K562 (cell line): ENCODE measurements around the gene RNU11. TPM values are rescaled to one million over a fixed set of nuclear protein-coding genes. Genes with fewer than 3 reads are reported as not detected.

Source experiments
- ASH1L ChIP-seq: fragments of 450-650 bp; IDR thresholded peaks from 2 replicates; pipeline ENCODE4 v1.6.1; 2018; ENCODE audit warnings: borderline replicate concordance, mild to moderate bottlenecking, low read depth; ENCODE audit not compliant: partially characterized antibody
- DDX20 ChIP-seq: fragments of 450-650 bp; IDR thresholded peaks from 2 replicates; pipeline ENCODE4 v1.6.1; 2016; ENCODE audit warnings: missing genetic modification characterization, low read depth, mild to moderate bottlenecking, missing compliant biosample characterization, moderate library complexity
- DMBX1 ChIP-seq: fragments of 250-450 bp; sonication (Bioruptor Pico); IDR thresholded peaks from 2 replicates; pipeline ENCODE4 v1.8.0; 2022; ENCODE audit warnings: inconsistent platforms, mild to moderate bottlenecking, moderate library complexity, borderline replicate concordance
- GTF2E2 ChIP-seq: fragments of 200-800 bp; sonication (Bioruptor generic); IDR thresholded peaks from 2 replicates; pipeline ENCODE4 v1.6.1; 2016; ENCODE audit warnings: missing genetic modification characterization, missing compliant biosample characterization
- LEF1 ChIP-seq: fragments of 450-650 bp; IDR thresholded peaks from 2 replicates; pipeline ENCODE4 v1.6.1; 2016; ENCODE audit warnings: mild to moderate bottlenecking
- MED1 ChIP-seq: sonication (generic); formaldehyde crosslinking; IDR thresholded peaks from 2 replicates; pipeline ENCODE4 v1.8.1; 2023; ENCODE audit warnings: missing genetic modification reagents, borderline replicate concordance
- MTA1 ChIP-seq: fragments of 450-650 bp; IDR thresholded peaks from 2 replicates; pipeline ENCODE4 v1.6.1; 2017; ENCODE audit warnings: borderline replicate concordance
- RBM25 ChIP-seq: fragments of 200-400 bp; formaldehyde crosslinking; IDR thresholded peaks from 2 replicates; pipeline ENCODE4 v1.6.1; 2018; ENCODE audit warnings: low read length, low read depth, moderate library complexity; ENCODE audit not compliant: severe bottlenecking
- SLC30A9 ChIP-seq: fragments of 250-450 bp; sonication (Bioruptor Pico); IDR thresholded peaks from 2 replicates; pipeline ENCODE4 v1.8.0; 2022; ENCODE audit warnings: mild to moderate bottlenecking, moderate library complexity
- SRF ChIP-seq, 2 experiments: fragments of 250-450, 450-650 bp in 1 of 2; sonication (Bioruptor Pico) in 1 of 2; sonication (generic) in 1 of 2; formaldehyde crosslinking; IDR thresholded peaks; 2 replicates each; pipeline versions ENCODE4 v1.5.0 to v1.5.1; 2020 to 2022; ENCODE audit warnings: mild to moderate bottlenecking in 1 of 2, missing genetic modification reagents in 1 of 2
- TEAD2 ChIP-seq: fragments of 450-650 bp; IDR thresholded peaks from 2 replicates; pipeline ENCODE4 v1.6.1; 2016; ENCODE audit warnings: missing genetic modification characterization, control low read depth, missing compliant biosample characterization
- TRIM24 ChIP-seq, 2 experiments: fragments of 450-650 bp; IDR thresholded peaks; 2 replicates each; pipeline ENCODE4 v1.6.1; 2016
- ZNF175 ChIP-seq: fragments of 200-800 bp; sonication (Bioruptor generic); IDR thresholded peaks from 2 replicates; pipeline ENCODE4 v1.6.1; 2016; ENCODE audit warnings: low read depth, mild to moderate bottlenecking, missing genetic modification characterization, missing compliant biosample characterization
- ZNF3 ChIP-seq: fragments of 250-450 bp; sonication (Bioruptor Pico); IDR thresholded peaks from 2 replicates; pipeline ENCODE4 v1.5.0; 2021; ENCODE audit warnings: mild to moderate bottlenecking, moderate library complexity
- ZNF57 ChIP-seq: fragments of 450-650 bp; formaldehyde crosslinking; IDR thresholded peaks from 2 replicates; pipeline ENCODE4 v1.4.0; 2020; ENCODE audit warnings: mild to moderate bottlenecking, moderate library complexity
- ZNF764 ChIP-seq: fragments of 250-450 bp; sonication (Bioruptor Pico); IDR thresholded peaks from 2 replicates; pipeline ENCODE4 v1.4.0; 2020; ENCODE audit warnings: low read depth, mild to moderate bottlenecking, moderate library complexity
- polyA plus RNA-seq, 8 experiments: library from polyadenylated mRNA; depleted of rRNA in 4 of 8; stranded (reverse) in 5 of 8; unstranded in 3 of 8; fragments of >200 nt; fragmentation: Nextera tagmentation in 2 of 8; fragmentation: Illumina TruSeq in 1 of 8; extraction: Ambion mirVana in 2 of 8; extraction: Trizol in 1 of 8; gene quantifications; 2 replicates each; pipeline versions ENCODE4 v1.2.1 to v1.2.3, GENCODE V29; 2011 to 2014; ENCODE audit warnings: inconsistent platforms in 1 of 8, missing spikeins in 1 of 8
- total RNA-seq, 7 experiments: library from RNA; depleted of rRNA in 6 of 7; stranded (reverse); fragments of >200 nt in 6 of 7; fragmentation: Illumina TruSeq in 2 of 7; extraction: Trizol in 2 of 7; gene quantifications; 2 replicates each; pipeline versions ENCODE4 v1.2.1 to v1.2.3, GENCODE V29; 2011 to 2021; ENCODE audit warnings: low replicate concordance in 1 of 7
- TF ChIP-seq, protein P1 (sequence below): fragments of 200-800 bp; sonication (Bioruptor generic); IDR thresholded peaks from 2 replicates; pipeline ENCODE4 v1.6.1; 2017; ENCODE audit warnings: missing genetic modification characterization, missing compliant biosample characterization
- TF ChIP-seq, protein P2 (sequence below): sonication (generic); IDR thresholded peaks from 2 replicates; pipeline ENCODE4 v1.6.1; 2016
- TF ChIP-seq, protein P3 (sequence below): IDR thresholded peaks from 2 replicates; pipeline ENCODE4 v1.6.1; 2012; ENCODE audit warnings: low read depth, low read length, improper control_type of control experiment, borderline replicate concordance
- TF ChIP-seq, protein P4 (sequence below): fragments of 250-450 bp; sonication (Bioruptor Pico); IDR thresholded peaks from 2 replicates; pipeline ENCODE4 v1.4.0; 2020
- TF ChIP-seq, protein P5 (sequence below): fragments of 450-650 bp; formaldehyde crosslinking; IDR thresholded peaks from 2 replicates; pipeline ENCODE4 v1.4.0; 2022; ENCODE audit warnings: mild to moderate bottlenecking, moderate library complexity

The RNU11 gene
- total and polyA plus RNA-seq, 9 of the 15 experiments (the other 6 are each of a cell fraction or from before 2014, with no cell fraction given), result not detected

DNA sequence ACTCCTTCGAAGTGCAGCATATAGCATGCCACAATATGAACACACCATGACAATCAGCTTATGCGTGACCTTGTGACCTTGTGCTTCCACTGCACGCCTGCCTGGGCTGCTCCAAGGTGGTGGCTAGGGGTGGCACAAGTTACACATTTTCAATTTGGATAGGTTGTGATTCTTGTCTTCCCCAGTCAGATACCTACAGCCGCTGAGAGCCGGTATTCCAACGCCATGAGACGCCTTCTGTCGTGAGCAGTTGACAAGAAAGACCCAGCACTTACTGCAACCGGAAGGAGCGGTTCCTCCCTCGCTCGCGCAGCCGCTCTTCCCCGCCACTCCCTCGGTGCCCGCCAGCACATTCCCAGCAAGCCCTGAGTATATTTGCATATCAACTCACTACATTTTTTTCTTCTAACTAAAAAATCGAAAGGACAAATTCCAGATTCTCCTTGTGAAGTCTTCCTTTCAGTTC lies 359 bp upstream of the RNU11 start (continued):
- TF ChIP-seq SRF (CRISPR knock-in tag; IDR thresholded peaks at IDR 0.05) (no peak), MTA1 (peak; percentile 4; the same call in 1 of the 2 replicates), TEAD2 (tag) (peak; percentile 65; the same call in 1 of the 2 replicates), ZNF764 (no peak), MED1 (no peak), LEF1 (peak; percentile 25; the same call in 1 of the 2 replicates), DMBX1 (CRISPR knock-in tag) (no peak; the same call in none of the 2 replicates), DDX20 (tag) (peak; percentile 54; the same call in 1 of the 2 replicates), TRIM24 (IDR thresholded peaks at IDR 0.05) (no peak; a peak in 1 of 4 replicates), RBM25 (no peak), ZNF175 (CRISPR knock-in tag) (peak; percentile 24), ZNF3 (CRISPR knock-in tag) (no peak), GTF2E2 (tag) (no peak), ZNF57 (CRISPR knock-in tag) (no peak), SLC30A9 (CRISPR knock-in tag) (no peak), ASH1L (no peak)
- TF ChIP-seq, protein P1, sequence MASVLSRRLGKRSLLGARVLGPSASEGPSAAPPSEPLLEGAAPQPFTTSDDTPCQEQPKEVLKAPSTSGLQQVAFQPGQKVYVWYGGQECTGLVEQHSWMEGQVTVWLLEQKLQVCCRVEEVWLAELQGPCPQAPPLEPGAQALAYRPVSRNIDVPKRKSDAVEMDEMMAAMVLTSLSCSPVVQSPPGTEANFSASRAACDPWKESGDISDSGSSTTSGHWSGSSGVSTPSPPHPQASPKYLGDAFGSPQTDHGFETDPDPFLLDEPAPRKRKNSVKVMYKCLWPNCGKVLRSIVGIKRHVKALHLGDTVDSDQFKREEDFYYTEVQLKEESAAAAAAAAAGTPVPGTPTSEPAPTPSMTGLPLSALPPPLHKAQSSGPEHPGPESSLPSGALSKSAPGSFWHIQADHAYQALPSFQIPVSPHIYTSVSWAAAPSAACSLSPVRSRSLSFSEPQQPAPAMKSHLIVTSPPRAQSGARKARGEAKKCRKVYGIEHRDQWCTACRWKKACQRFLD (CRISPR knock-in tag), result peak; percentile 95; the same call in 1 of the 2 replicates
- TF ChIP-seq, protein P2, sequence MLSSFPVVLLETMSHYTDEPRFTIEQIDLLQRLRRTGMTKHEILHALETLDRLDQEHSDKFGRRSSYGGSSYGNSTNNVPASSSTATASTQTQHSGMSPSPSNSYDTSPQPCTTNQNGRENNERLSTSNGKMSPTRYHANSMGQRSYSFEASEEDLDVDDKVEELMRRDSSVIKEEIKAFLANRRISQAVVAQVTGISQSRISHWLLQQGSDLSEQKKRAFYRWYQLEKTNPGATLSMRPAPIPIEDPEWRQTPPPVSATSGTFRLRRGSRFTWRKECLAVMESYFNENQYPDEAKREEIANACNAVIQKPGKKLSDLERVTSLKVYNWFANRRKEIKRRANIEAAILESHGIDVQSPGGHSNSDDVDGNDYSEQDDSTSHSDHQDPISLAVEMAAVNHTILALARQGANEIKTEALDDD, result no peak
- TF ChIP-seq, protein P3, sequence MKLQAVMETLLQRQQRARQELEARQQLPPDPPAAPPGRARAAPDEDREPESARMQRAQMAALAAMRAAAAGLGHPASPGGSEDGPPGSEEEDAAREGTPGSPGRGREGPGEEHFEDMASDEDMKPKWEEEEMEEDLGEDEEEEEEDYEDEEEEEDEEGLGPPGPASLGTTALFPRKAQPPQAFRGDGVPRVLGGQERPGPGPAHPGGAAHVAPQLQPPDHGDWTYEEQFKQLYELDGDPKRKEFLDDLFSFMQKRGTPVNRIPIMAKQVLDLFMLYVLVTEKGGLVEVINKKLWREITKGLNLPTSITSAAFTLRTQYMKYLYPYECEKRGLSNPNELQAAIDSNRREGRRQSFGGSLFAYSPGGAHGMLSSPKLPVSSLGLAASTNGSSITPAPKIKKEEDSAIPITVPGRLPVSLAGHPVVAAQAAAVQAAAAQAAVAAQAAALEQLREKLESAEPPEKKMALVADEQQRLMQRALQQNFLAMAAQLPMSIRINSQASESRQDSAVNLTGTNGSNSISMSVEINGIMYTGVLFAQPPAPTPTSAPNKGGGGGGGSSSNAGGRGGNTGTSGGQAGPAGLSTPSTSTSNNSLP, result no peak
- TF ChIP-seq, protein P4, sequence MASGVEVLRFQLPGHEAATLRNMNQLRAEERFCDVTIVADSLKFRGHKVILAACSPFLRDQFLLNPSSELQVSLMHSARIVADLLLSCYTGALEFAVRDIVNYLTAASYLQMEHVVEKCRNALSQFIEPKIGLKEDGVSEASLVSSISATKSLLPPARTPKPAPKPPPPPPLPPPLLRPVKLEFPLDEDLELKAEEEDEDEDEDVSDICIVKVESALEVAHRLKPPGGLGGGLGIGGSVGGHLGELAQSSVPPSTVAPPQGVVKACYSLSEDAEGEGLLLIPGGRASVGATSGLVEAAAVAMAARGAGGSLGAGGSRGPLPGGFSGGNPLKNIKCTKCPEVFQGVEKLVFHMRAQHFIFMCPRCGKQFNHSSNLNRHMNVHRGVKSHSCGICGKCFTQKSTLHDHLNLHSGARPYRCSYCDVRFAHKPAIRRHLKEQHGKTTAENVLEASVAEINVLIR (CRISPR knock-in tag), result peak; percentile 16; the same call in 1 of the 2 replicates
- TF ChIP-seq, protein P5, sequence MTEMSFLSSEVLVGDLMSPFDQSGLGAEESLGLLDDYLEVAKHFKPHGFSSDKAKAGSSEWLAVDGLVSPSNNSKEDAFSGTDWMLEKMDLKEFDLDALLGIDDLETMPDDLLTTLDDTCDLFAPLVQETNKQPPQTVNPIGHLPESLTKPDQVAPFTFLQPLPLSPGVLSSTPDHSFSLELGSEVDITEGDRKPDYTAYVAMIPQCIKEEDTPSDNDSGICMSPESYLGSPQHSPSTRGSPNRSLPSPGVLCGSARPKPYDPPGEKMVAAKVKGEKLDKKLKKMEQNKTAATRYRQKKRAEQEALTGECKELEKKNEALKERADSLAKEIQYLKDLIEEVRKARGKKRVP (CRISPR knock-in tag), result no peak
